H1 (cell line): ENCODE measurements around the gene WDR19.

Source experiments
- CEBPB ChIP-seq: IDR thresholded peaks from 2 replicates; pipeline ENCODE4 v1.6.1; 2012; ENCODE audit warnings: low read depth, low read length
- HDAC6 ChIP-seq: IDR thresholded peaks from one replicate; pipeline ENCODE4 v1.7.1; 2012; ENCODE audit warnings: low read depth, mild to moderate bottlenecking, inconsistent platforms, low read length, moderate library complexity
- MAFK ChIP-seq: IDR thresholded peaks from 2 replicates; pipeline ENCODE4 v1.6.1; 2012; ENCODE audit warnings: low read depth, mild to moderate bottlenecking, improper control_type of control experiment, low read length
- POLR2A ChIP-seq, 2 experiments: IDR thresholded peaks; 1 replicate in 1 of 2; 2 replicates in 1 of 2; pipeline ENCODE4 v1.6.1; 2011; ENCODE audit warnings: low read depth in 2 of 2, low read length in 2 of 2, mild to moderate bottlenecking in 2 of 2; ENCODE audit errors: control extremely low read depth in 1 of 2
- POLR2AphosphoS5 ChIP-seq: IDR thresholded peaks from 2 replicates; pipeline ENCODE4 v1.6.1; 2011; ENCODE audit warnings: low read depth, low read length
- SP1 ChIP-seq: IDR thresholded peaks from 2 replicates; pipeline ENCODE4 v1.6.1; 2011; ENCODE audit warnings: low read depth, low read length
- SRF ChIP-seq: IDR thresholded peaks from 2 replicates; pipeline ENCODE4 v1.6.1; 2011; ENCODE audit warnings: mild to moderate bottlenecking, low read depth, low read length, moderate library complexity
- ZNF274 ChIP-seq: IDR thresholded peaks from 2 replicates; pipeline ENCODE4 v1.7.0; 2012; ENCODE audit warnings: low read length, borderline replicate concordance; ENCODE audit errors: extremely low read depth
- TF ChIP-seq, protein P1 (sequence below), 3 experiments: IDR thresholded peaks; 1 replicate in 2 of 3; 2 replicates in 1 of 3; pipeline versions ENCODE4 v1.5.1 to v1.6.1; 2011; ENCODE audit warnings: low read length in 3 of 3, mild to moderate bottlenecking in 3 of 3, inconsistent platforms in 2 of 3, low read depth in 1 of 3, moderate library complexity in 1 of 3; ENCODE audit not compliant: insufficient read depth in 1 of 3; ENCODE audit errors: control extremely low read depth in 1 of 3
- TF ChIP-seq, protein P2 (sequence below): IDR thresholded peaks from 2 replicates; pipeline ENCODE4 v1.6.1; 2012; ENCODE audit warnings: inconsistent platforms
- TF ChIP-seq, protein P3 (sequence below): IDR thresholded peaks from 2 replicates; pipeline ENCODE4 v1.6.1; 2012; ENCODE audit warnings: inconsistent platforms

DNA sequence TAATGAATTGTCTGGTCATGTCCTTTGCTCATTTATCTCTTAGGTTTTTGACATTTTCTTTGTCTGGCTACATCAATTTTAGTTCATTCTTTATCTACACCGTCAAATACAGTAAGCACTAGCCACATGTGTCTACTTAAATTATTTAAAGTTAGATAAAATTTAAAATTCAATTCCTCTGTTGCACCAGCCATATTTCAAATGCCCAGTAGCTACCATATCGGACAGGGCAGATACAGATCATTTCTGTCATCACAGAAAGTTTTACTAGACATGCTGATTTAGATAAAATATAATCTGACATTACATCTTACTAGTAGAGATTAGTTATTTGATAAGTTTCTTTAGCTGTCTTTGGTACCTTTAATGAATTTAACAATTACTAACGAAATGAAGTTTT is 61.1 kb downstream of the WDR19 start:
- TF ChIP-seq HDAC6 (no peak), CEBPB (no peak), SRF (no peak), ZNF274 (no peak), SP1 (no peak), POLR2AphosphoS5 (no peak), MAFK (no peak), POLR2A (IDR thresholded peaks at IDR 0.05; ENCODE audit: control extremely low read depth in 1 of 2, low read depth in 2 of 2, low read length in 2 of 2) (no peak)
- TF ChIP-seq, protein P1, sequence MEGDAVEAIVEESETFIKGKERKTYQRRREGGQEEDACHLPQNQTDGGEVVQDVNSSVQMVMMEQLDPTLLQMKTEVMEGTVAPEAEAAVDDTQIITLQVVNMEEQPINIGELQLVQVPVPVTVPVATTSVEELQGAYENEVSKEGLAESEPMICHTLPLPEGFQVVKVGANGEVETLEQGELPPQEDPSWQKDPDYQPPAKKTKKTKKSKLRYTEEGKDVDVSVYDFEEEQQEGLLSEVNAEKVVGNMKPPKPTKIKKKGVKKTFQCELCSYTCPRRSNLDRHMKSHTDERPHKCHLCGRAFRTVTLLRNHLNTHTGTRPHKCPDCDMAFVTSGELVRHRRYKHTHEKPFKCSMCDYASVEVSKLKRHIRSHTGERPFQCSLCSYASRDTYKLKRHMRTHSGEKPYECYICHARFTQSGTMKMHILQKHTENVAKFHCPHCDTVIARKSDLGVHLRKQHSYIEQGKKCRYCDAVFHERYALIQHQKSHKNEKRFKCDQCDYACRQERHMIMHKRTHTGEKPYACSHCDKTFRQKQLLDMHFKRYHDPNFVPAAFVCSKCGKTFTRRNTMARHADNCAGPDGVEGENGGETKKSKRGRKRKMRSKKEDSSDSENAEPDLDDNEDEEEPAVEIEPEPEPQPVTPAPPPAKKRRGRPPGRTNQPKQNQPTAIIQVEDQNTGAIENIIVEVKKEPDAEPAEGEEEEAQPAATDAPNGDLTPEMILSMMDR (IDR thresholded peaks at IDR 0.05; ENCODE audit: control extremely low read depth in 1 of 3, insufficient read depth in 1 of 3, low read depth in 1 of 3, low read length in 3 of 3), result no peak
- TF ChIP-seq, protein P2, sequence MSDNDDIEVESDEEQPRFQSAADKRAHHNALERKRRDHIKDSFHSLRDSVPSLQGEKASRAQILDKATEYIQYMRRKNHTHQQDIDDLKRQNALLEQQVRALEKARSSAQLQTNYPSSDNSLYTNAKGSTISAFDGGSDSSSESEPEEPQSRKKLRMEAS, result no peak
- TF ChIP-seq, protein P3, sequence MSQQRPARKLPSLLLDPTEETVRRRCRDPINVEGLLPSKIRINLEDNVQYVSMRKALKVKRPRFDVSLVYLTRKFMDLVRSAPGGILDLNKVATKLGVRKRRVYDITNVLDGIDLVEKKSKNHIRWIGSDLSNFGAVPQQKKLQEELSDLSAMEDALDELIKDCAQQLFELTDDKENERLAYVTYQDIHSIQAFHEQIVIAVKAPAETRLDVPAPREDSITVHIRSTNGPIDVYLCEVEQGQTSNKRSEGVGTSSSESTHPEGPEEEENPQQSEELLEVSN, result no peak
